HepG2 (cell line): ENCODE results near the gene IQCK. TPM values are rescaled to one million over a fixed set of nuclear protein-coding genes. Genes with fewer than 3 reads are reported as not detected.

Source experiments
- BATF2 ChIP-seq: sonication (generic); formaldehyde crosslinking; IDR thresholded peaks from 2 replicates; pipeline ENCODE4 v1.8.0; 2022; ENCODE audit warnings: mild to moderate bottlenecking, missing genetic modification reagents, moderate library complexity
- DNMT3B ChIP-seq: conservative IDR thresholded peaks from 2 replicates; pipeline ENCODE4 v1.6.1; 2016; ENCODE audit warnings: missing biosample characterization, control low read depth
- EP300 ChIP-seq, 3 experiments: sonication (generic) in 1 of 3; formaldehyde crosslinking in 1 of 3; IDR thresholded peaks; 2 replicates each; pipeline versions ENCODE4 v1.5.1 to v1.6.1; 2011 to 2020; ENCODE audit warnings: low read depth in 2 of 3, low read length in 2 of 3, borderline replicate concordance in 1 of 3, improper control_type of control experiment in 1 of 3, mild to moderate bottlenecking in 1 of 3, missing genetic modification reagents in 1 of 3, moderate library complexity in 1 of 3
- FOXP1 ChIP-seq, 2 experiments: fragments of 450-650 bp in 1 of 2; IDR thresholded peaks; 2 replicates each; pipeline ENCODE4 v1.6.1; 2017 to 2018; ENCODE audit warnings: antibody characterized with exemption in 1 of 2
- GZF1 ChIP-seq: sonication (generic); formaldehyde crosslinking; IDR thresholded peaks from 2 replicates; pipeline ENCODE4 v1.5.1; 2020; ENCODE audit warnings: mild to moderate bottlenecking, missing genetic modification reagents
- JDP2 ChIP-seq: sonication (generic); formaldehyde crosslinking; IDR thresholded peaks from 2 replicates; pipeline ENCODE4 v1.8.1; 2022; ENCODE audit warnings: missing genetic modification reagents, borderline replicate concordance
- JUND ChIP-seq: sonication (generic); formaldehyde crosslinking; IDR thresholded peaks from 2 replicates; pipeline ENCODE4 v1.8.0; 2022; ENCODE audit warnings: mild to moderate bottlenecking, missing genetic modification reagents
- KLF9 ChIP-seq: IDR thresholded peaks from 2 replicates; pipeline ENCODE4 v1.6.1; 2016; ENCODE audit warnings: low read depth
- PAF1 ChIP-seq: IDR thresholded peaks from 2 replicates; pipeline ENCODE4 v1.6.1; 2016; ENCODE audit warnings: missing genetic modification reagents, missing compliant biosample characterization
- POLR2AphosphoS2 ChIP-seq: IDR thresholded peaks from 2 replicates; pipeline ENCODE4 v1.6.1; 2011; ENCODE audit warnings: low read depth, low read length, improper control_type of control experiment
- POLR2AphosphoS5 ChIP-seq: IDR thresholded peaks from 2 replicates; pipeline ENCODE4 v1.6.1; 2012; ENCODE audit warnings: low read depth, low read length
- RNF219 ChIP-seq: sonication (generic); formaldehyde crosslinking; IDR thresholded peaks from 2 replicates; pipeline ENCODE4 v1.5.0; 2020; ENCODE audit warnings: mild to moderate bottlenecking, missing genetic modification reagents
- SP4 ChIP-seq: sonication (generic); formaldehyde crosslinking; IDR thresholded peaks from 2 replicates; pipeline ENCODE4 v1.8.1; 2023; ENCODE audit warnings: mild to moderate bottlenecking, missing genetic modification reagents
- TFAP4 ChIP-seq: sonication (generic); IDR thresholded peaks from 2 replicates; pipeline ENCODE4 v1.6.1; 2016; ENCODE audit warnings: low read depth, borderline replicate concordance
- TIGD3 ChIP-seq: sonication (generic); formaldehyde crosslinking; IDR thresholded peaks from 2 replicates; pipeline ENCODE4 v1.5.1; 2020; ENCODE audit warnings: mild to moderate bottlenecking, missing genetic modification reagents, borderline replicate concordance
- TOE1 ChIP-seq: sonication (generic); formaldehyde crosslinking; IDR thresholded peaks from 2 replicates; pipeline ENCODE4 v1.4.0; 2020; ENCODE audit warnings: mild to moderate bottlenecking, missing genetic modification reagents
- ZFP37 ChIP-seq: sonication (generic); formaldehyde crosslinking; IDR thresholded peaks from 2 replicates; pipeline ENCODE4 v1.4.0; 2020; ENCODE audit warnings: missing genetic modification reagents, borderline replicate concordance
- ZNF10 ChIP-seq: sonication (generic); formaldehyde crosslinking; IDR thresholded peaks from 2 replicates; pipeline ENCODE4 v1.4.0; 2020; ENCODE audit warnings: mild to moderate bottlenecking, low read depth, missing genetic modification reagents, borderline replicate concordance
- ZNF136 ChIP-seq: sonication (generic); formaldehyde crosslinking; IDR thresholded peaks from 2 replicates; pipeline ENCODE4 v1.8.1; 2022; ENCODE audit warnings: low read depth, mild to moderate bottlenecking, moderate library complexity, missing genetic modification reagents
- ZNF18 ChIP-seq: sonication (generic); formaldehyde crosslinking; IDR thresholded peaks from 2 replicates; pipeline ENCODE4 v1.8.0; 2022; ENCODE audit warnings: mild to moderate bottlenecking, missing genetic modification reagents; ENCODE audit not compliant: insufficient replicate concordance
- ZNF234 ChIP-seq: sonication (generic); formaldehyde crosslinking; conservative IDR thresholded peaks from 2 replicates; pipeline ENCODE4 v1.5.1; 2020; ENCODE audit warnings: mild to moderate bottlenecking, missing genetic modification reagents
- ZNF296 ChIP-seq: sonication (generic); formaldehyde crosslinking; conservative IDR thresholded peaks from 2 replicates; pipeline ENCODE4 v1.5.0; 2020; ENCODE audit warnings: mild to moderate bottlenecking, missing genetic modification reagents
- ZNF354B ChIP-seq: sonication (generic); formaldehyde crosslinking; IDR thresholded peaks from 2 replicates; pipeline ENCODE4 v1.8.0; 2022; ENCODE audit warnings: mild to moderate bottlenecking, missing genetic modification reagents
- ZSCAN20 ChIP-seq: sonication (generic); formaldehyde crosslinking; IDR thresholded peaks from 2 replicates; pipeline ENCODE4 v1.4.0; 2020; ENCODE audit warnings: missing genetic modification reagents, mild to moderate bottlenecking, borderline replicate concordance
- polyA plus RNA-seq, 8 experiments: library from polyadenylated mRNA; depleted of rRNA in 3 of 8; stranded (reverse) in 7 of 8; unstranded in 1 of 8; fragments of >200 nt; fragmentation: Illumina TruSeq in 4 of 8; extraction: Trizol in 4 of 8; gene quantifications; 2 replicates each; pipeline versions ENCODE4 v1.2.1 to v1.2.3, GENCODE V29; 2011 to 2016; ENCODE audit warnings: low read depth in 4 of 8, missing spikeins in 1 of 8, mixed read lengths in 1 of 8; ENCODE audit not compliant: insufficient read depth in 1 of 8
- total RNA-seq, 5 experiments: library from RNA; depleted of rRNA; stranded (reverse); fragments of >200 nt; fragmentation: Illumina TruSeq; extraction: Trizol; gene quantifications; 2 replicates each; pipeline ENCODE4 v1.2.3, GENCODE V29; 2016; ENCODE audit warnings: low read depth in 1 of 5

IQCK gene
- total and polyA plus RNA-seq, 2 of the 13 experiments (the other 11 are each of a cell fraction or from before 2014, with no cell fraction given), result 5.1 to 7.3 TPM

- TF ChIP-seq BATF2 (CRISPR knock-in tag), result 0 out of 2 replicates have a peak, but pooled peaks have one; percentile 63
- no peak for TF ChIP-seq FOXP1 (IDR thresholded peaks at IDR 0.05)
- TF ChIP-seq FOXP1 (CRISPR knock-in tag; IDR thresholded peaks at IDR 0.05), result no peak
- no peak for TF ChIP-seq TOE1 (CRISPR knock-in tag)
- no peak for TF ChIP-seq TFAP4
- no peak for TF ChIP-seq JDP2 (CRISPR knock-in tag)
- TF ChIP-seq SP4 (CRISPR knock-in tag), result no peak
- 0 out of 2 replicates have a peak, but pooled peaks have one; percentile 9 for TF ChIP-seq ZSCAN20 (CRISPR knock-in tag)
- no peak for TF ChIP-seq TIGD3 (CRISPR knock-in tag)
- no peak for TF ChIP-seq GZF1 (CRISPR knock-in tag)
- TF ChIP-seq KLF9 (CRISPR knock-in tag), result 0 out of 2 replicates have a peak, but pooled peaks have one; percentile 8
- no peak; the same call in 1 of the 2 replicates for TF ChIP-seq ZNF136
- no peak for TF ChIP-seq ZNF354B (CRISPR knock-in tag)
- 0 out of 2 replicates have a peak, but pooled peaks have one; percentile 10 for TF ChIP-seq ZNF10 (CRISPR knock-in tag)
- TF ChIP-seq ZNF296 (CRISPR knock-in tag), result no peak
- TF ChIP-seq ZNF18 (CRISPR knock-in tag), result peak; percentile 19
- no peak for TF ChIP-seq DNMT3B (CRISPR knock-in tag)
- TF ChIP-seq EP300 (IDR thresholded peaks at IDR 0.05; ENCODE audit: low read depth in 2 of 2, low read length in 2 of 2), result 0 out of 4 replicates have a peak, but pooled peaks of 1 of the 2 experiments have one; percentile 2
- no peak for TF ChIP-seq EP300 (CRISPR knock-in tag; IDR thresholded peaks at IDR 0.05; ENCODE audit: borderline replicate concordance)
- no peak for TF ChIP-seq ZFP37 (CRISPR knock-in tag)
- TF ChIP-seq POLR2AphosphoS5, result no peak
- TF ChIP-seq ZNF234 (CRISPR knock-in tag), result 0 out of 2 replicates have a peak, but pooled peaks have one; percentile 18
- no peak for TF ChIP-seq RNF219 (CRISPR knock-in tag)
- no peak for TF ChIP-seq POLR2AphosphoS2
- no peak for TF ChIP-seq PAF1 (CRISPR knock-in tag)
- TF ChIP-seq JUND, result no peak
Observed at GRCh38 chr16:19718624-19718965, 524 bp downstream of the IQCK start (continued).
